ENCODE data around the gene ADGRB3. TPM values are rescaled to one million over a fixed set of nuclear protein-coding genes. Genes with fewer than 3 reads are reported as not detected.

The ADGRB3 gene
- total and polyA plus RNA-seq, 4 donors: 0.47 to 24.6 (median 1.9) TPM

DNA sequence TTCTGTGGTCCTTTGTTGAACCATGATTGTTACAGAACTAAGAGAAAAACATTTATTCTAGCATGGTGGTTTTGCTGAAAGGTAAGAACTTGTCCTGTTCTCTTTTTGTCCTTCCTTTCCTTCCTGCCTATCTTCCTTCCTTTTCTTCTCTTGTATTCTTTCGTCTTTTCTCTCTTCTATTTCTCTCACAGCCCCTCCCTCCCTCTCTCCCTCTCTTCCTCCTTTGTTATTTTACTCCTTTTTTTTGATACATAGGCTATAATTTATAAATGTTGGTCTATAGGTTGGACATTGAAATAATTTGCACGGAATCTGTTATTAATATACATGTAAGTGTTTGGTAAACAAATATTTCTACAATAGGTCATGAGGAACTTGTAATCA, 18.6 kb downstream of the ADGRB3 start:
- TF ChIP-seq, protein P1, sequence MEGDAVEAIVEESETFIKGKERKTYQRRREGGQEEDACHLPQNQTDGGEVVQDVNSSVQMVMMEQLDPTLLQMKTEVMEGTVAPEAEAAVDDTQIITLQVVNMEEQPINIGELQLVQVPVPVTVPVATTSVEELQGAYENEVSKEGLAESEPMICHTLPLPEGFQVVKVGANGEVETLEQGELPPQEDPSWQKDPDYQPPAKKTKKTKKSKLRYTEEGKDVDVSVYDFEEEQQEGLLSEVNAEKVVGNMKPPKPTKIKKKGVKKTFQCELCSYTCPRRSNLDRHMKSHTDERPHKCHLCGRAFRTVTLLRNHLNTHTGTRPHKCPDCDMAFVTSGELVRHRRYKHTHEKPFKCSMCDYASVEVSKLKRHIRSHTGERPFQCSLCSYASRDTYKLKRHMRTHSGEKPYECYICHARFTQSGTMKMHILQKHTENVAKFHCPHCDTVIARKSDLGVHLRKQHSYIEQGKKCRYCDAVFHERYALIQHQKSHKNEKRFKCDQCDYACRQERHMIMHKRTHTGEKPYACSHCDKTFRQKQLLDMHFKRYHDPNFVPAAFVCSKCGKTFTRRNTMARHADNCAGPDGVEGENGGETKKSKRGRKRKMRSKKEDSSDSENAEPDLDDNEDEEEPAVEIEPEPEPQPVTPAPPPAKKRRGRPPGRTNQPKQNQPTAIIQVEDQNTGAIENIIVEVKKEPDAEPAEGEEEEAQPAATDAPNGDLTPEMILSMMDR (IDR thresholded peaks at IDR 0.05; ENCODE audit: control extremely low read depth, extremely low read depth): no peak

DNA sequence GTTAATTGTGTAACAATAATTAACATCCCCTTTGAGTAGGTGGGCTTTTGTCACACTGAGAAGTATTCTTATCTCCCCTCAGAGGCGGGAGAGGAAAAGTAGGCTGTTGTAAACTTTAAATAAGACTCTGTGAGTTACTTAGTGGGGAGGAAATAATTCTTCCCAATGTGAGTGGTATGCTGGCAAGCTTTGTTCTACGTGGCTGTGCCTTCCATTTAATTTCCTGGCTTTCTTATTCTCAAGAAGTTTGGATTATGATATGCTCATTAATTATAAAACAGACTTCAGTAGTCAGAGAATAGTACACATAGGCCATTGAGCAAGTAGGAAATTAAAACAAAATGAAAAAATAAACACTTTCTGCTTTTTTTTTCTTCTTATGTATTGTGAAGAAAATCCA, 19.1 kb downstream of the ADGRB3 start:
- ATAC-seq (ENCODE audit: insufficient read depth, low FRiP score) (no peak), DNase-seq (no peak)
- no peak overlapping the region for H3K27ac ChIP-seq (ENCODE audit: low read depth in 1 of 2, low read length in 1 of 2)
- H3K9ac ChIP-seq (ENCODE audit: insufficient read depth in 1 of 2, low read length in 2 of 2): no peak overlapping the region
- H3K27me3 ChIP-seq (ENCODE audit: control insufficient read depth in 3 of 3, insufficient read depth in 3 of 3, low read length in 2 of 3): no peaks in the 10 kb centered on the region
- no peaks in the 10 kb centered on the region for H3K36me3 ChIP-seq (ENCODE audit: control insufficient read depth in 4 of 4, insufficient read depth in 4 of 4, low read length in 4 of 4)
- H3K9me3 ChIP-seq (ENCODE audit: control insufficient read depth in 4 of 4, insufficient read depth in 3 of 4, low read length in 3 of 4): no peaks in the 10 kb centered on the region
- H3K4me3 ChIP-seq: no peak overlapping the region
- TF ChIP-seq, protein P1 (IDR thresholded peaks at IDR 0.05; ENCODE audit: control extremely low read depth, extremely low read depth): no peak
- 45 to 60% methylated on average over 2 of the region's 2 CpGs for WGBS, 2 donors
- peaks cover 2 to 64% (median 13%) of the 10 kb centered on the region in 5 donors for H3K4me1 ChIP-seq (ENCODE audit: control insufficient read depth in 5 of 5, insufficient read depth in 5 of 5, low read length in 5 of 5)

More for the DNA sequence above, 18.6 kb downstream of the ADGRB3 start:
- DNase-seq (no peak), ATAC-seq (ENCODE audit: insufficient read depth, low FRiP score) (no peak)
- Histone ChIP-seq H3K36me3 (ENCODE audit: control insufficient read depth in 4 of 4, insufficient read depth in 4 of 4, low read length in 4 of 4) (no peaks in the 10 kb centered on the region), H3K4me3 (no peak overlapping the region), H3K9ac (ENCODE audit: insufficient read depth in 1 of 2, low read length in 2 of 2) (no peak overlapping the region), H3K4me1 (ENCODE audit: control insufficient read depth in 5 of 5, insufficient read depth in 5 of 5, low read length in 5 of 5) (peaks cover 2 to 64% (median 13%) of the 10 kb centered on the region in 5 donors), H3K9me3 (ENCODE audit: control insufficient read depth in 4 of 4, insufficient read depth in 3 of 4, low read length in 3 of 4) (no peaks in the 10 kb centered on the region), H3K27me3 (ENCODE audit: control insufficient read depth in 3 of 3, insufficient read depth in 3 of 3, low read length in 2 of 3) (no peaks in the 10 kb centered on the region), H3K27ac (ENCODE audit: low read depth in 1 of 2, low read length in 1 of 2) (no peak overlapping the region)
- 46 to 67% methylated on average over 2 of the region's 2 CpGs for WGBS, 2 donors

DNA sequence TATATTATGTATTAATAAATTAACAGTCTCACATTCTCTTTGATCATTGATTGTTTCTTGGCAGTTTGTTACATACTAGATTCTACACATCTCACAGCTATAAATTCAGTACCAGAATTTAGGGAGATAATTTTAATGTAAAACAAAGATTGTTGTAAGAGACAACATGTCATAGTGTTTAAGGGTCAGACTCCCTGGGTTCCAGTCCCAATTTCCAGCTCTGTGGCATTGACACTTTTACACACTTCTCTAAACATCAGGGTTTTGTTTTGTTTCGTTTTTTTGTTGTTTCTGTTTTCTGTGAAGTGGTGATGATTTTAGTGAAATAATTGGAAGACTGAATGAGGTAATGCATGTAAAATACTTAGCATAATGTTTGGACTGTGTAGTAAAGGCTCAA, 19.9 kb downstream of the ADGRB3 start:
- H3K36me3 ChIP-seq (ENCODE audit: control insufficient read depth in 4 of 4, insufficient read depth in 4 of 4, low read length in 4 of 4): no peaks in the 10 kb centered on the region
- no peaks in the 10 kb centered on the region for H3K27me3 ChIP-seq (ENCODE audit: control insufficient read depth in 3 of 3, insufficient read depth in 3 of 3, low read length in 2 of 3)
- no peak overlapping the region for H3K27ac ChIP-seq (ENCODE audit: low read depth in 1 of 2, low read length in 1 of 2)
- no peaks in the 10 kb centered on the region for H3K9me3 ChIP-seq (ENCODE audit: control insufficient read depth in 4 of 4, insufficient read depth in 3 of 4, low read length in 3 of 4)
- ATAC-seq (ENCODE audit: insufficient read depth, low FRiP score) (no peak), DNase-seq (no peak)
- H3K4me3 ChIP-seq: no peak overlapping the region
- H3K9ac ChIP-seq (ENCODE audit: insufficient read depth in 1 of 2, low read length in 2 of 2): no peak overlapping the region
- TF ChIP-seq, protein P1 (IDR thresholded peaks at IDR 0.05; ENCODE audit: control extremely low read depth, extremely low read depth): no peak
- 63 to 71% methylated on average over 1 of the region's 1 CpG for WGBS, 2 donors
- H3K4me1 ChIP-seq (ENCODE audit: control insufficient read depth in 5 of 5, insufficient read depth in 5 of 5, low read length in 5 of 5): peaks cover 0 to 64% (median 13%) of the 10 kb centered on the region in 5 donors
